ENCODE data around the gene VCL. TPM values are rescaled to one million over a fixed set of nuclear protein-coding genes. Genes with fewer than 3 reads are reported as not detected.

VCL gene
- 108 to 155 TPM (median 136 TPM) in 5 replicates for total RNA-seq (2022; extraction: Qiagen RNA extraction; ENCODE audit: low read depth)

GRCh38 chr10:73997787-73998622 lies at the start of gene VCL:
Gene VCL, plus strand, starts transcription at chr10:73998116. Its CDS starts 92 bp downstream, at chr10:73998208.

DNA sequence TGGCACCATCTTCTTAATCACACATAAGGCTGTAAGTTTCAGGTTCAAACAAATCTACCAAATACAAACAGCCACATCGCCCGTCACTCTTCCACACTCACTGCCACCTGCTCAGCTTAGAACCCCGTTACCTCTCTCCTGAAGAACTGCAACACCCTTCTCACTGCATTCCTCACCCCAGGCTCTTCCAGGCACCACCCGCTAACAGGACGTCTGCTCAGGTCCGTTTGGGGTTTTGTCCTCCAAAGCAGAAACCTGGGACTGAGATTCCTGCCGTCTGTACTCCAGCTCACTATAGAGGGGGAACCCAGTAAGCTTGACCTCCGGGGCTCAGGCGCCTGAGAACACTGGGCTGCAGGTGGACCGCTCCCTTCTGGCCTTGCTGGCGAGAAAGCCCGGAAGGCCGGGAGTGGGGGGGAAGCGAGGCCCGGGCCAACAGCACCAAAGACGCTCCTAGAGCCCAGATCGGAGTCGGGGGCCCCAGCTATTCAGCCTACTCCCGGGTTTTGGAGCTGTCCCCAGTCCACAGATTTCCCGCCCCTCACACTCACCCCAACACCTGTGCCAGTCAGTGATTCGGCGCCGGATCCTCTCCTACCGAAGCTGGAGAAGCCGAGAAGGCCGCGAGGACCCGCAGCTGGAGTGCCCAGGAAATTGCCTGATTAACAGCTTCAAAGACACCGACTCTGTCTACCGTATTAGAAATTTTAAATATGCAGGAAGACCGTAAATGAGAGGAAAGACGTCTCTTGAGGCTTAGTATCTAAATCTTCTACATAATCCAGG lies 152.5 kb downstream of the VCL start, which contains the start of gene AP3M1:
AP3M1 (minus strand) TSS at position 625 of the 786 bp plus-strand sequence. CDS start 12,449 bp downstream, outside the sequence.

DNA sequence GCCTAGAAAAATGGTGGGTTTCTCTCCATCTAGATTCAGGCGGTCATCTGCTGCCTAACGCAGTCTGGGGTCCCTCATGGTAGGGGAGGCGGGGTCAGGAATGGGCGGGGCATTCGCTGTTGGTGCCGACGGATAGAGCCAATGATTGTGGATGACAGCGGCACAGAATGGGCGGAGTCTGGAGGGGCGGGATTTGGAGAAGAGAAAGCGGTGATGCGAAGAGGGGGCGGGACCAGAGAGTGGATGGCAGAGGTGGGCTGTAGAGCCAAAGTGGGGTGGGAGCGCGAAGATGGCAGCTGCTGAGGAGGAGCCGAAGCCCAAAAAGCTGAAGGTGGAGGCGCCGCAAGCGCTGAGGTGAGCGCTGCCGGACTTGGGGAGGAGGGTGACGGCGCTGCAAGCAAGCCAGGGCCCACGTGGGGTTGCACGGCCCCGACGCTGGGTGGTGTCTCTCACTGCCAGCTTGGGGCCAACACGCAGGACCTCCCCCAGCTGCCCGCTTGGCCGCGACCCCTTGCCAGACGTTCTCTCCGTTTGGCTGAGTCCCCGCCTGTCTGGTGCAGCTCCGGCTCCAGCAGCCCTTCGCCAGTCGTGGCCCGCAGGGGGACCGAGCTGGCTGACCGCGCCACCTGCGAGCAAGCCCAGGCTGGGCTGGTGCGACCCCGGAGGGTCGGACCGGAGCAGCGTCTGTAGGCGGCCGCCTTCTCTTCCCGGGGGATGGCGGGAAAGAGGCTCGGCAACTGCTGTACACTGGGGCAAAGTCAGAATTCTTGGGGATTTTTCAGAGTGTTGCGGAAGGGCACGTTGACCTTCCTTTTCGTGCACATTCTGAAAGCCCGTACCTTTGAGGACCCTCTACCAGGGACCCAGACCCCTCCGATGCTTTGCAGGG lies 153.3 kb downstream of the VCL start, which contains the start of gene ADK:
ADK (plus strand) TSS at position 232 of the 889 bp plus-strand sequence; CDS start at position 290, 58 bp downstream.

Other genes starting within 250 kb of the VCL start
- 60.7 to 78.7 TPM (median 71.8 TPM) in 5 replicates for gene CHCHD1, start 216.1 kb upstream of the VCL start, total RNA-seq (2022; extraction: Qiagen RNA extraction; ENCODE audit: low read depth)
- 29.9 to 41.2 TPM (median 39.3 TPM) in 5 replicates for gene ZSWIM8, start 212.5 kb upstream of the VCL start, total RNA-seq (2022; extraction: Qiagen RNA extraction; ENCODE audit: low read depth)
- 11.7 to 18.1 TPM (median 15.7 TPM) in 5 replicates for gene NDST2, start 186.5 kb upstream of the VCL start, total RNA-seq (2022; extraction: Qiagen RNA extraction; ENCODE audit: low read depth)
- 14.6 to 18.9 TPM (median 17.5 TPM) in 5 replicates for gene CAMK2G, start 123.6 kb upstream of the VCL start, total RNA-seq (2022; extraction: Qiagen RNA extraction; ENCODE audit: low read depth)
- gene PLAU, start 87.0 kb upstream of the VCL start, total RNA-seq (2022; extraction: Qiagen RNA extraction; ENCODE audit: low read depth): 73.7 to 76.9 TPM (median 76.3 TPM) in 5 replicates
- gene AP3M1, start 152.7 kb downstream of the VCL start, total RNA-seq (2022; extraction: Qiagen RNA extraction; ENCODE audit: low read depth): 25.9 to 35.4 TPM (median 31.5 TPM) in 5 replicates
- 32.0 to 36.8 TPM (median 32.9 TPM) in 5 replicates for gene ADK, start 153.1 kb downstream of the VCL start, total RNA-seq (2022; extraction: Qiagen RNA extraction; ENCODE audit: low read depth)